Common myeloid progenitor, CD34-positive (primary cell): Measurements from ENCODE around the gene C2orf72.
A peak's percentile ranks its signal among the peaks of the same experiment; 100 is the strongest.

Source experiments
- CTCF ChIA-PET: fragments of 350-600 bp; sonication (Branson Sonifier 250); formaldehyde crosslinking; loops from one replicate; lab custom pipeline; 2021; ENCODE audit warnings: antibody characterized with exemption; lab: Charles Lee
- POLR2A ChIA-PET: fragments of 350-600 bp; sonication (Branson Sonifier 250); formaldehyde crosslinking; loops from one replicate; lab custom pipeline; 2021; ENCODE audit warnings: antibody characterized with exemption; lab: Charles Lee
- DNase-seq, 3 donors: peaks; one replicate each; pipeline versions ENCODE4 v3.0.0 to v3.0.0-alpha.2; 2013
- H3K27ac ChIP-seq, 2 experiments: 1 replicate in 1 of 2; 2 replicates in 1 of 2; pipeline ENCODE4 v1.7.0; 2013; ENCODE audit warnings: inconsistent platforms in 2 of 2, low read length in 2 of 2, mild to moderate bottlenecking in 2 of 2, low read depth in 1 of 2, moderate library complexity in 1 of 2; ENCODE audit not compliant: severe bottlenecking in 2 of 2, insufficient read depth in 1 of 2, poor library complexity in 1 of 2
- H3K27me3 ChIP-seq, 5 experiments: replicated peaks in 2 of 5; 1 replicate in 3 of 5; 2 replicates in 2 of 5; pipeline versions ENCODE4 v1.6.1 to v1.7.0; 2013; ENCODE audit warnings: low read length in 4 of 5, mild to moderate bottlenecking in 2 of 5, moderate library complexity in 2 of 5, inconsistent platforms in 1 of 5; ENCODE audit not compliant: insufficient read depth in 5 of 5, control insufficient read depth in 4 of 5
- H3K36me3 ChIP-seq, 4 experiments: 1 replicate in 2 of 4; 2 replicates in 2 of 4; pipeline versions ENCODE4 v1.6.1 to v1.7.0; 2013; ENCODE audit warnings: low read length in 3 of 4, control low read depth in 1 of 4, mild to moderate bottlenecking in 1 of 4; ENCODE audit not compliant: control insufficient read depth in 4 of 4, insufficient read depth in 4 of 4
- H3K4me1 ChIP-seq, 4 experiments: 1 replicate in 3 of 4; 2 replicates in 1 of 4; pipeline versions ENCODE4 v1.6.1 to v1.7.1; 2013; ENCODE audit warnings: low read length in 3 of 4, mild to moderate bottlenecking in 3 of 4, control low read depth in 1 of 4, inconsistent platforms in 1 of 4, moderate library complexity in 1 of 4; ENCODE audit not compliant: control insufficient read depth in 4 of 4, insufficient read depth in 4 of 4; ENCODE audit errors: control extremely low read depth in 1 of 4
- H3K4me3 ChIP-seq, 7 experiments: 1 replicate in 4 of 7; 2 replicates in 3 of 7; pipeline versions ENCODE4 v1.5.1 to v1.7.0; 2013; ENCODE audit warnings: mild to moderate bottlenecking in 7 of 7, low read length in 6 of 7, moderate library complexity in 6 of 7, inconsistent platforms in 2 of 7, low read depth in 2 of 7, control low read depth in 1 of 7; ENCODE audit not compliant: insufficient read depth in 4 of 7, control insufficient read depth in 1 of 7; ENCODE audit errors: extremely low read depth in 1 of 7
- H3K9me3 ChIP-seq, 5 experiments: 1 replicate in 4 of 5; 2 replicates in 1 of 5; pipeline versions ENCODE4 v1.6.1 to v1.7.1; 2013; ENCODE audit warnings: low read length in 4 of 5, mild to moderate bottlenecking in 2 of 5, inconsistent platforms in 1 of 5, low read depth in 1 of 5, moderate library complexity in 1 of 5; ENCODE audit not compliant: control insufficient read depth in 4 of 5, insufficient read depth in 2 of 5; ENCODE audit errors: control extremely low read depth in 1 of 5
- WGBS: methylation state at CpG from one replicate; pipeline ENCODE4 v1.1.5; 2013; ENCODE audit not compliant: insufficient coverage; 5-methylcytosine and 5-hydroxymethylcytosine counted together

C2orf72 gene

GRCh38 chr2:231033147-231034132 is 3.9 kb upstream of the C2orf72 start:
- ChIA-PET CTCF (interaction anchor here (0.6 to 2.5 kb wide), 3 partner anchors 20 to 364 kb away, joined by 3 to 6 read pairs (median 3); no protein-coding TSS in a partner anchor), POLR2A (interaction anchor here (0.6 kb wide), 1 partner anchor 673 kb away, joined by 3 read pairs; no protein-coding TSS in a partner anchor)
- peaks cover 0 to 23% (median 12%) of the 10 kb centered on the region in 5 experiments for H3K27me3 ChIP-seq
- H3K27ac ChIP-seq, result no peak overlapping the region
- 84% methylated on average over 4 of the region's 11 CpGs for WGBS
- H3K36me3 ChIP-seq, result no peaks in the 10 kb centered on the region
- no peak for DNase-seq
- H3K9me3 ChIP-seq, result no peaks in the 10 kb centered on the region
- H3K4me3 ChIP-seq, result no peak overlapping the region
- peaks cover 0 to 20% (median 11%) of the 10 kb centered on the region in 4 experiments for H3K4me1 ChIP-seq

- Histone ChIP-seq H3K4me1 (peaks cover 0 to 22% (median 11%) of the 10 kb centered on the region in 4 experiments), H3K36me3 (no peaks in the 10 kb centered on the region), H3K9me3 (no peaks in the 10 kb centered on the region), H3K4me3 (no peak overlapping the region), H3K27me3 (peaks cover 6 to 32% (median 19%) of the 10 kb centered on the region in 5 experiments), H3K27ac (no peak overlapping the region)
- CTCF ChIA-PET, result interaction anchor here (0.6 to 2.5 kb wide), 3 partner anchors 19 to 363 kb away, joined by 3 to 6 read pairs (median 3); no protein-coding TSS in a partner anchor
- peak in 2 of 3 donors; percentile 44 to 58 for DNase-seq
- WGBS, result no CpG with 5 or more reads among the region's 4 CpGs
- POLR2A ChIA-PET, result no interaction called here
Measured at GRCh38 chr2:231034291-231034882, 2.9 kb upstream of the C2orf72 start.

GRCh38 chr2:231036131-231036530 is 1.2 kb upstream of the C2orf72 start:
- ChIA-PET POLR2A (no interaction called here), CTCF (interaction anchor here (1.0 kb wide), 1 partner anchor 84 kb away, joined by 3 read pairs; no protein-coding TSS in a partner anchor)
- H3K27ac ChIP-seq, result no peak overlapping the region
- H3K9me3 ChIP-seq, result no peaks in the 10 kb centered on the region
- WGBS, result 92% methylated on average over 2 of the region's 4 CpGs
- peaks cover 8 to 48% (median 30%) of the 10 kb centered on the region in 5 experiments for H3K27me3 ChIP-seq
- no peak overlapping the region for H3K4me3 ChIP-seq
- no peaks in the 10 kb centered on the region for H3K36me3 ChIP-seq
- H3K4me1 ChIP-seq, result peaks cover 0 to 22% (median 11%) of the 10 kb centered on the region in 4 experiments
- DNase-seq, result no peak

GRCh38 chr2:231036578-231037106 is 681 bp upstream of the C2orf72 start:
- Histone ChIP-seq H3K36me3 (no peaks in the 10 kb centered on the region), H3K27me3 (peaks cover 9 to 53% (median 35%) of the 10 kb centered on the region in 5 experiments), H3K27ac (no peak overlapping the region), H3K4me3 (no peak overlapping the region), H3K9me3 (no peaks in the 10 kb centered on the region), H3K4me1 (peaks cover 0 to 22% (median 11%) of the 10 kb centered on the region in 4 experiments)
- ChIA-PET CTCF (no interaction called here), POLR2A (no interaction called here)
- 78% methylated on average over 7 of the region's 12 CpGs for WGBS
- DNase-seq, result no peak

- peak overlapping the region in 5 of 7 experiments; percentile 15 to 52 (median 39) for H3K4me3 ChIP-seq
- ChIA-PET POLR2A (no interaction called here), CTCF (interaction anchor here (0.9 to 3.3 kb wide), 3 partner anchors 12 to 15 kb away, joined by 3 to 18 read pairs (median 3); no protein-coding TSS in a partner anchor)
- DNase-seq, result no peak
- WGBS, result 1% methylated on average over 64 of the region's 104 CpGs
- H3K36me3 ChIP-seq, result no peaks in the 10 kb centered on the region
- H3K4me1 ChIP-seq, result peaks cover 0 to 22% (median 11%) of the 10 kb centered on the region in 4 experiments
- H3K27me3 ChIP-seq, result peaks cover 9 to 61% (median 37%) of the 10 kb centered on the region in 5 experiments
- no peaks in the 10 kb centered on the region for H3K9me3 ChIP-seq
- H3K27ac ChIP-seq, result no peak overlapping the region
Measured at GRCh38 chr2:231037731-231038482, 584 bp downstream of the C2orf72 start.
